Muscle layer of duodenum (tissue), 2 donors: Measurements from ENCODE around the gene ASPDH.
A peak's percentile ranks its signal among the peaks of the same experiment; 100 is the strongest.
"Not testable (repeated sequence)": the region's sequence is repeated elsewhere in the genome, so short reads cannot be mapped to it uniquely, and the experiment has no call there.

Experiments used
- H3K27ac ChIP-seq: one replicate; pipeline ENCODE4 v1.7.0; 2013; ENCODE audit warnings: mild to moderate bottlenecking, low read length
- H3K27me3 ChIP-seq: one replicate; pipeline ENCODE4 v1.7.0; 2013; ENCODE audit warnings: low read depth, mild to moderate bottlenecking, control low read depth, low read length
- H3K36me3 ChIP-seq, 2 donors: one replicate each; pipeline ENCODE4 v1.7.0; 2013; ENCODE audit warnings: low read length in 2 of 2, control low read depth in 1 of 2, mild to moderate bottlenecking in 1 of 2; ENCODE audit not compliant: insufficient read depth in 2 of 2, control insufficient read depth in 1 of 2
- H3K4me1 ChIP-seq, 2 donors: one replicate each; pipeline ENCODE4 v1.7.0; 2013; ENCODE audit warnings: low read length in 2 of 2, mild to moderate bottlenecking in 2 of 2, control low read depth in 1 of 2, moderate library complexity in 1 of 2; ENCODE audit not compliant: insufficient read depth in 2 of 2, control insufficient read depth in 1 of 2
- H3K4me3 ChIP-seq, 2 donors: one replicate each; pipeline ENCODE4 v1.7.0; 2013; ENCODE audit warnings: low read length in 2 of 2, low read depth in 1 of 2, mild to moderate bottlenecking in 1 of 2
- H3K9me3 ChIP-seq, 2 donors: one replicate each; pipeline ENCODE4 v1.7.0; 2013; ENCODE audit warnings: low read length in 2 of 2, control low read depth in 1 of 2, mild to moderate bottlenecking in 1 of 2; ENCODE audit not compliant: control insufficient read depth in 1 of 2
- donor health status: healthy.

Gene ASPDH

GRCh38 chr19:50479761-50480251 is 33.9 kb downstream of the ASPDH start:
- Histone ChIP-seq H3K9me3 (no peaks in the 10 kb centered on the region), H3K4me1 (peaks cover 4 to 13% of the 10 kb centered on the region in 2 donors), H3K27me3 (no peaks in the 10 kb centered on the region), H3K36me3 (peaks cover 0 to 53% of the 10 kb centered on the region in 2 donors), H3K4me3 (no peak overlapping the region), H3K27ac (no peak overlapping the region)

- no peaks in the 10 kb centered on the region for H3K27me3 ChIP-seq
- peaks cover 4 to 13% of the 10 kb centered on the region in 2 donors for H3K4me1 ChIP-seq
- no peaks in the 10 kb centered on the region for H3K9me3 ChIP-seq
- no peak overlapping the region for H3K27ac ChIP-seq
- H3K36me3 ChIP-seq = peaks cover 0 to 48% of the 10 kb centered on the region in 2 donors
- H3K4me3 ChIP-seq = no peak overlapping the region
Observed at GRCh38 chr19:50478901-50479715, 34.6 kb downstream of the ASPDH start.

- Histone ChIP-seq H3K4me3 (peak overlapping the region; percentile 18 to 85), H3K27ac (no peak overlapping the region), H3K4me1 (peaks cover 4 to 13% of the 10 kb centered on the region in 2 donors), H3K36me3 (peaks cover 0 to 39% of the 10 kb centered on the region in 2 donors), H3K27me3 (no peaks in the 10 kb centered on the region), H3K9me3 (no peaks in the 10 kb centered on the region)
Observed at GRCh38 chr19:50477751-50478515, 35.8 kb downstream of the ASPDH start.

- peak overlapping the region; percentile 60 for H3K27ac ChIP-seq
- peaks cover 0 to 30% of the 10 kb centered on the region in 2 donors for H3K36me3 ChIP-seq
- H3K4me3 ChIP-seq = peak overlapping the region; percentile 85 to 88
- no peaks in the 10 kb centered on the region for H3K9me3 ChIP-seq
- peaks cover 4 to 13% of the 10 kb centered on the region in 2 donors for H3K4me1 ChIP-seq
- no peaks in the 10 kb centered on the region for H3K27me3 ChIP-seq
Observed at GRCh38 chr19:50476907-50477238, 36.8 kb downstream of the ASPDH start.

GRCh38 chr19:50476224-50476906 is 37.3 kb downstream of the ASPDH start, which contains the start of the genes EMC10 and GARIN5A:
TSS of gene EMC10 (plus strand) at chr19:50476507. CDS start at chr19:50476545, 38 bp downstream.
TSS of gene GARIN5A (minus strand) at chr19:50476848. CDS start at chr19:50476388, 460 bp downstream.
- Histone ChIP-seq H3K27me3 (no peaks in the 10 kb centered on the region), H3K36me3 (peaks cover 0 to 25% of the 10 kb centered on the region in 2 donors), H3K27ac (peak within 1 kb of the TSS; percentile 60), H3K9me3 (no peaks in the 10 kb centered on the region), H3K4me1 (peaks cover 4 to 13% of the 10 kb centered on the region in 2 donors), H3K4me3 (peak within 1 kb of the TSS; percentile 85 to 88)

GRCh38 chr19:50475736-50476223 is 37.9 kb downstream of the ASPDH start:
- peaks cover 4 to 13% of the 10 kb centered on the region in 2 donors for H3K4me1 ChIP-seq
- peak overlapping the region in 1 of 2 donors; percentile 85 for H3K4me3 ChIP-seq
- H3K27ac ChIP-seq = no peak overlapping the region
- H3K27me3 ChIP-seq = no peaks in the 10 kb centered on the region
- H3K36me3 ChIP-seq = peaks cover 0 to 20% of the 10 kb centered on the region in 2 donors
- no peaks in the 10 kb centered on the region for H3K9me3 ChIP-seq

- Histone ChIP-seq H3K4me1 (peaks cover 4 to 13% of the 10 kb centered on the region in 2 donors), H3K9me3 (no peaks in the 10 kb centered on the region), H3K27ac (no peak overlapping the region), H3K36me3 (peaks cover 0 to 13% of the 10 kb centered on the region in 2 donors), H3K4me3 (no peak overlapping the region), H3K27me3 (no peaks in the 10 kb centered on the region)
Observed at GRCh38 chr19:50475101-50475568, 38.6 kb downstream of the ASPDH start.

- H3K4me1 ChIP-seq = peaks cover 4 to 13% of the 10 kb centered on the region in 2 donors
- not testable (repeated sequence) for H3K27me3 ChIP-seq, H3K9me3 ChIP-seq, H3K27ac ChIP-seq, H3K4me3 ChIP-seq, H3K36me3 ChIP-seq
Observed at GRCh38 chr19:50473336-50473735, 40.4 kb downstream of the ASPDH start.

GRCh38 chr19:50468818-50469217 is 44.9 kb downstream of the ASPDH start:
- no peaks in the 10 kb centered on the region for H3K27me3 ChIP-seq
- no peaks in the 10 kb centered on the region for H3K9me3 ChIP-seq
- no peaks in the 10 kb centered on the region for H3K36me3 ChIP-seq
- H3K27ac ChIP-seq = no peak overlapping the region
- H3K4me3 ChIP-seq = no peak overlapping the region
- H3K4me1 ChIP-seq = no peaks in the 10 kb centered on the region

- H3K4me3 ChIP-seq = no peak overlapping the region
- no peaks in the 10 kb centered on the region for H3K9me3 ChIP-seq
- no peaks in the 10 kb centered on the region for H3K27me3 ChIP-seq
- H3K27ac ChIP-seq = no peak overlapping the region
- no peaks in the 10 kb centered on the region for H3K4me1 ChIP-seq
- H3K36me3 ChIP-seq = no peaks in the 10 kb centered on the region
Observed at GRCh38 chr19:50467566-50467965, 46.1 kb downstream of the ASPDH start.

GRCh38 chr19:50466706-50467039 is 47.0 kb downstream of the ASPDH start:
- Histone ChIP-seq H3K4me1 (no peaks in the 10 kb centered on the region), H3K9me3 (no peaks in the 10 kb centered on the region), H3K27ac (no peak overlapping the region), H3K27me3 (no peaks in the 10 kb centered on the region), H3K36me3 (no peaks in the 10 kb centered on the region), H3K4me3 (no peak overlapping the region)
